HG02938 (cell line): Measurements from ENCODE around the gene PLCH1.

ENCODE experiments used
- ATAC-seq: cut with Tn5 transposase; IDR thresholded peaks from one replicate; pipeline ENCODE4 v1.9.1; 2021; ENCODE audit warnings: mild to moderate bottlenecking, moderate library complexity; ENCODE audit not compliant: unreplicated experiment

PLCH1 gene

GRCh38 chr3:155326244-155326643 is 418.6 kb downstream of the PLCH1 start:
- no peak for ATAC-seq
